Loucy (cell line): ENCODE measurements around the gene PLEK.

Experiments used
- H2AFZ ChIP-seq: fragments of 200-600 bp; sonication (generic); 2 replicates; pipeline ENCODE4 v1.6.0; 2016; ENCODE audit warnings: antibody characterized with exemption, mild to moderate bottlenecking, low read length, moderate library complexity
- H3F3A ChIP-seq: fragments of 200-600 bp; 2 replicates; pipeline ENCODE4 v1.6.0; 2016; ENCODE audit warnings: antibody characterized with exemption, low read depth, mild to moderate bottlenecking
- H3K27me3 ChIP-seq: fragments of 200-600 bp; sonication (generic); 2 replicates; pipeline ENCODE4 v1.6.1; 2014; ENCODE audit warnings: low read length, mild to moderate bottlenecking; ENCODE audit not compliant: insufficient read depth, poor library complexity, severe bottlenecking
- H3K36me3 ChIP-seq: fragments of 200-600 bp; sonication (generic); 2 replicates; pipeline ENCODE4 v1.6.1; 2016; ENCODE audit warnings: low read length; ENCODE audit not compliant: insufficient read depth
- H3K4me1 ChIP-seq: fragments of 200-600 bp; sonication (generic); 2 replicates; pipeline ENCODE4 v1.5.1; 2014; ENCODE audit warnings: low read length, mild to moderate bottlenecking; ENCODE audit not compliant: insufficient read depth, poor library complexity, severe bottlenecking
- H3K4me2 ChIP-seq: fragments of 200-600 bp; sonication (generic); 2 replicates; pipeline ENCODE4 v1.6.0; 2014; ENCODE audit warnings: antibody characterized with exemption, low read length, low read depth, mild to moderate bottlenecking; ENCODE audit not compliant: poor library complexity, severe bottlenecking
- H3K4me3 ChIP-seq: fragments of 200-600 bp; sonication (generic); 2 replicates; pipeline ENCODE4 v1.5.1; 2014; ENCODE audit warnings: low read length, mild to moderate bottlenecking, mixed read lengths; ENCODE audit not compliant: poor library complexity, severe bottlenecking
- H3K79me2 ChIP-seq: fragments of 200-600 bp; sonication (generic); 2 replicates; pipeline ENCODE4 v1.6.1; 2014; ENCODE audit warnings: low read length; ENCODE audit not compliant: insufficient read depth
- H3K9ac ChIP-seq: fragments of 200-600 bp; sonication (generic); 2 replicates; pipeline ENCODE4 v1.6.0; 2014; ENCODE audit warnings: mild to moderate bottlenecking, low read depth, low read length, moderate library complexity; ENCODE audit not compliant: poor library complexity, severe bottlenecking
- H3K9me2 ChIP-seq: fragments of 200-600 bp; sonication (generic); replicated peaks from 2 replicates; pipeline ENCODE4 v1.6.1; 2016; ENCODE audit warnings: low read depth, low read length, mixed read lengths
- H3K9me3 ChIP-seq: fragments of 200-600 bp; sonication (generic); 2 replicates; pipeline ENCODE4 v1.6.1; 2014; ENCODE audit warnings: mild to moderate bottlenecking, antibody characterized with exemption, low read length, low read depth; ENCODE audit not compliant: insufficient read depth
- H4K20me1 ChIP-seq: fragments of 200-600 bp; sonication (generic); 2 replicates; pipeline ENCODE4 v1.6.0; 2014; ENCODE audit warnings: antibody characterized with exemption, low read length, mild to moderate bottlenecking; ENCODE audit not compliant: insufficient read depth, poor library complexity, severe bottlenecking
- CTCF ChIP-seq: fragments of 200-600 bp; sonication (generic); conservative IDR thresholded peaks from 2 replicates; pipeline ENCODE4 v1.5.1; 2014; ENCODE audit warnings: mild to moderate bottlenecking, antibody characterized with exemption, low read length
- EZH2phosphoT487 ChIP-seq: fragments of 200-600 bp; IDR thresholded peaks from 2 replicates; pipeline ENCODE4 v1.6.1; 2018; ENCODE audit warnings: antibody characterized with exemption, mild to moderate bottlenecking, moderate library complexity, borderline replicate concordance

Gene PLEK

GRCh38 chr2:68362749-68363148 lies 2.3 kb upstream of the PLEK start:
- Histone ChIP-seq H3K9me3 (no peaks in the 10 kb centered on the region), H3K36me3 (no peaks in the 10 kb centered on the region), H3K9ac (peak overlapping the region; percentile 29), H3K4me3 (peak overlapping the region; percentile 48), H4K20me1 (no peaks in the 10 kb centered on the region), H3F3A (no peaks in the 10 kb centered on the region), H2AFZ (peak overlapping the region; percentile 86), H3K27me3 (no peaks in the 10 kb centered on the region), H3K79me2 (no peaks in the 10 kb centered on the region), H3K9me2 (no peaks in the 10 kb centered on the region), H3K4me1 (peaks cover 7% of the 10 kb centered on the region), H3K4me2 (peak overlapping the region; percentile 47)
- no peak for TF ChIP-seq CTCF
- TF ChIP-seq EZH2phosphoT487, result no peak

- H2AFZ ChIP-seq, result peak overlapping the region; percentile 33; the same call in 1 of the 2 replicates
- no peaks in the 10 kb centered on the region for H3K79me2 ChIP-seq
- peaks cover 7% of the 10 kb centered on the region for H3K4me1 ChIP-seq
- no peak overlapping the region for H3K9ac ChIP-seq
- H3K4me2 ChIP-seq, result no peak overlapping the region
- no peaks in the 10 kb centered on the region for H3K9me2 ChIP-seq
- no peaks in the 10 kb centered on the region for H3K27me3 ChIP-seq
- no peak for TF ChIP-seq EZH2phosphoT487
- TF ChIP-seq CTCF, result no peak
- H4K20me1 ChIP-seq, result no peaks in the 10 kb centered on the region
- no peaks in the 10 kb centered on the region for H3F3A ChIP-seq
- H3K9me3 ChIP-seq, result no peaks in the 10 kb centered on the region
- no peaks in the 10 kb centered on the region for H3K36me3 ChIP-seq
- no peak overlapping the region for H3K4me3 ChIP-seq
These were observed 1.4 kb upstream of the PLEK start for GRCh38 chr2:68363721-68364120.

GRCh38 chr2:68366083-68366560 lies 1.0 kb downstream of the PLEK start:
- H3K4me1 ChIP-seq, result peaks cover 7% of the 10 kb centered on the region
- no peak overlapping the region for H3K9ac ChIP-seq
- H3K79me2 ChIP-seq, result no peaks in the 10 kb centered on the region

More at GRCh38 chr2:68366083-68366560, 1.0 kb downstream of the PLEK start:
- Histone ChIP-seq H3K9me2 (no peaks in the 10 kb centered on the region), H3K9me3 (no peaks in the 10 kb centered on the region), H3K36me3 (no peaks in the 10 kb centered on the region), H3K4me3 (no peak overlapping the region), H2AFZ (no peak overlapping the region), H3K27me3 (no peaks in the 10 kb centered on the region), H4K20me1 (no peaks in the 10 kb centered on the region), H3K4me2 (no peak overlapping the region), H3F3A (no peaks in the 10 kb centered on the region; the same call in 1 of the 2 replicates)
- TF ChIP-seq EZH2phosphoT487, result no peak
- TF ChIP-seq CTCF, result no peak
